Measurements from ENCODE around the gene ARHGEF10L.

- TF ChIP-seq CTCF (conservative IDR thresholded peaks at IDR 0.05) (no peak), ZFX (IDR thresholded peaks at IDR 0.05) (no peak)
Observed at GRCh38 chr1:17549384-17549783, 9.9 kb downstream of the ARHGEF10L start.

All from C4-2B (cell line).